ENCODE results near the gene MYO7B.

The MYO7B gene

DNA sequence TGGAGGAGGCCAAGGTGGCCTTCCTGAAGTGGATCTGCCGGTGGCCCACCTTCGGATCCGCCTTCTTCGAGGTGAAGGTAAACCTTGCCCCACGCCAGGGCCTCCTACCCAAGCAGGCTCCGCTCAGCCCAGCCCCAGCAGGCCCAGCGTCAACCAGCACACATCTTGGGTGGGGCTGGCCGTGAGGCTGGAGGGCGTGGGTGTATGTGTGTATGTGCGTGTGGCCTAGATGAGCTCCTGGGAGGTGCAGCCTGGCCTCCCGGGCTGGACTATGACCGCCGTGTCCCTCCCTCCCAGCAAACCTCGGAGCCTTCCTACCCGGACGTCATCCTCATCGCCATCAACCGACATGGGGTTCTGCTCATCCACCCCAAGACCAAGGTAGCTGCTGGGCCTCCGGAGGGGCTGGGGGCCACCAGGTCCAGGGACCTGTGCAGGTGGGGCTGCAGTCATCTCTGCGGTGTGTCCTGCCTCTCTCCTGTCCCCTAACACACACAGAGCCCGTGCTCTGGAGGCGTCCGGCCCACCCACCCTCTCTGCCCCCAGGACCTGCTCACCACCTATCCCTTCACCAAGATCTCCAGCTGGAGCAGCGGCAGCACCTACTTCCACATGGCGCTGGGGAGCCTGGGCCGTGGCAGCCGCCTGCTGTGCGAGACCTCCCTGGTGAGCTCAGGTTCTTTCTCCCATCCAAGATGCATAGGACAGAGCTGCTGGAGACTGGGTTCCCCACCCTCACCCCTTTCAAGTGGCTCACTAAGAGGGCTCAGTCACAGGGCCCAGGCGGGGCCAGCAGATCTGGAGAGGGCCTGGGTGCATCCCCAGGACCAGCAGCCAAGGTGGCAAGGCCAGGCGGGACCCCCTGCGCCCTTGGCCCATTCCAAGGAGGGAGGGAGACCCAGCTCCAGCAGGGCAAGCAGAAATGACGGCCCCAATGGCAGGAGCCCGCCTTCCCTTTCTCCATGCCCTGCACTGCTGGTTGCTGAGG, 101.1 kb downstream of the MYO7B start:
- DNase-seq (ENCODE audit: low read depth in 2 of 2) = no peak

DNA sequence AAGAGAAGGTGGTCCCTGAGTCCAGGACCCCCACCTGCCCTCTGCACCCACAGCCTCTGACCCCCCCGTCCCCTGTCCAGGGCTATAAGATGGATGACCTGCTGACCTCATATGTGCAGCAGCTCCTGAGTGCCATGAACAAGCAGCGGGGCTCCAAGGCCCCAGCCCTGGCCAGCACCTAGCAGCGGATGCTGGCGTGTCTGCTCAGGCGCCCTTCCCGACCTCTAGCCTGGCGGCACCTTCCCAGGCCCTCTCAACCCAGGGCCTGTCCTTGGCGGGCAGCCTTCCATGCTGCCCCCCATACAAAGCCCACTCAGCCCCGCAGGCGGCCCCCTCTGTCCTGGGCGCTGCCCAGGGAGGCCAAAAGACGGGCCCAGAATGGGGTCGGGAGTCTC, 101.8 kb downstream of the MYO7B start:
- no peak for DNase-seq (ENCODE audit: low read depth in 2 of 2)

DNA sequence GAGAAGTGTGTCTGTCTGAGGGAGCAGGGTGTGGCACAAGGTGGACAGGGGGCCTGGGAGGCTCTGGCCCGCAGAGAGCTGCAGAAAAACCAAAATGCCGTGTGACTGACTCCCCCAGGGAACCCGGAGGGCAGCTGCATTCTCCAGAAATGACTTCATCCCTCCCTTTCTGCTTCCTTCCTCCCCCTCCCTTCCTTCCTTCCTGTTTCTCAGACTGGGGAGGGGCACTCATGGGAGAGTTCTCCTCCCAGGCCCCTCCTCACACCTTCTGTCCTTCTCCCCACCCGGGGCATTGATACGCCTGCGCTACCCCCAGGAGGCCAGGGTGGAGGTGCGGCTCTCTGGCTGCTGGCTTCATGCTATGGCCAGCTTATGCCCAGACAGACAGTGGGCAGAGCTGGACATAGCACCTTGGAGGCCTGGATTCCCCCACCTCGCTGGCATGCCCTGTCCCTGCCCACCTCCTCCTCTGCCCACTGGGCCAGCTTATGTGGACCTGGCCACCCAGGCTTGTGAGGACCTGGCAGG, 102.3 kb downstream of the MYO7B start:
- no peak for DNase-seq (ENCODE audit: low read depth in 2 of 2)

DNA sequence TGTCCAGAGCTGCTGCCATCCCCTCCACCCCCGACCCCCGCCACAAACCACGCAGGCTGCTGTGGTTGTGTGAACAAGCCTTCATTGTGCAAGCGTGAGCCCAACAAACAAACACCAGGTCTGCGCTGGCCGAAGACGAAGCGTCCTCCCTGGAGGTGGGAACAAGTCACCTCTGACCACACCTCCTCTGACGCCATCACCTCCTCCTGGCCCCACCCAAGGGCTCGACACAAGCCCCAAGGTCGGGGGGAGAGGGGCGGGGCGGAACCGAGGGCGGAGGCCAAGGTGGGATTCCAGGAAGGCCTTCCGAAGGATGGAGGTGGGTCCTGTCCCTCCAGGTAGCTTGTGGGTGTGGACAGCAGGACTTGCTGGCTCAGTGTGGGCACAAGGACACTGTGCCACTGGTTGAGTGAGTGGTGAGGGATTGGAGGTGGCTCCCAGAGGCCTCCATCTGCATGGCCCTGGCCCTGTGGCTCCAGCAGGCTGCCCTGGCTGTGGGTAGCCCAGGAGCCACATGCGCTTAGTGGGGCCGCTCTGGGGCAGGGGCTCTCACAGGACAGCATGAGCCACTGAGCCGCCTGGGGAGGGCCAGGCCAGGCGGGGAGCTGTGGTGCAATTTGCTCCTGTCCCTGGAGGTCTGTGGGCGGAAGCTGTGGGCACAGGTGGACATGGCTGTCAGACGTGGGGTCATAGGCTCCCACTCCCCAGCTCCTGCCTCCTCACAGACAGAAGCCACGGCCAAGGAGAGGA, 103.1 kb downstream of the MYO7B start:
- DNase-seq (ENCODE audit: low read depth in 2 of 2) = no peak

DNA sequence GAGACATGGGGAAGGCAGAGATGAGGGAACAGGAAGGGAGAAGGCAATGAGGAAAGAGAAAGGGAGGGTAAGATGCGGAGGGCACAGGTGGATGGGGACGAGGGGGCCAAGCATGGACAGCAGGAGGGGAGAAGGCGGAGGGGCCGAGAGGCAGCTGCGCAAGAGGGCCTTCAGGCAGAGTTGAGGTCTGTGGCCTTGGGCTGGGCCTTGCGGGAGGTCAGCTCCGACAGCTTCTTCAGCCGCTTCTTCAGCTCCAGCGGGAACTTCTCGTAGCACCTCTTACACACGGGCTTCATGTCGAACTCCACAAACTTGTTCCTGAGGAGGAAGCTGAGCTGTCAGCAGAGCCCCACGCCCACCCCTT, 103.6 kb downstream of the MYO7B start:
- DNase-seq (ENCODE audit: low read depth in 2 of 2) = no peak

DNA sequence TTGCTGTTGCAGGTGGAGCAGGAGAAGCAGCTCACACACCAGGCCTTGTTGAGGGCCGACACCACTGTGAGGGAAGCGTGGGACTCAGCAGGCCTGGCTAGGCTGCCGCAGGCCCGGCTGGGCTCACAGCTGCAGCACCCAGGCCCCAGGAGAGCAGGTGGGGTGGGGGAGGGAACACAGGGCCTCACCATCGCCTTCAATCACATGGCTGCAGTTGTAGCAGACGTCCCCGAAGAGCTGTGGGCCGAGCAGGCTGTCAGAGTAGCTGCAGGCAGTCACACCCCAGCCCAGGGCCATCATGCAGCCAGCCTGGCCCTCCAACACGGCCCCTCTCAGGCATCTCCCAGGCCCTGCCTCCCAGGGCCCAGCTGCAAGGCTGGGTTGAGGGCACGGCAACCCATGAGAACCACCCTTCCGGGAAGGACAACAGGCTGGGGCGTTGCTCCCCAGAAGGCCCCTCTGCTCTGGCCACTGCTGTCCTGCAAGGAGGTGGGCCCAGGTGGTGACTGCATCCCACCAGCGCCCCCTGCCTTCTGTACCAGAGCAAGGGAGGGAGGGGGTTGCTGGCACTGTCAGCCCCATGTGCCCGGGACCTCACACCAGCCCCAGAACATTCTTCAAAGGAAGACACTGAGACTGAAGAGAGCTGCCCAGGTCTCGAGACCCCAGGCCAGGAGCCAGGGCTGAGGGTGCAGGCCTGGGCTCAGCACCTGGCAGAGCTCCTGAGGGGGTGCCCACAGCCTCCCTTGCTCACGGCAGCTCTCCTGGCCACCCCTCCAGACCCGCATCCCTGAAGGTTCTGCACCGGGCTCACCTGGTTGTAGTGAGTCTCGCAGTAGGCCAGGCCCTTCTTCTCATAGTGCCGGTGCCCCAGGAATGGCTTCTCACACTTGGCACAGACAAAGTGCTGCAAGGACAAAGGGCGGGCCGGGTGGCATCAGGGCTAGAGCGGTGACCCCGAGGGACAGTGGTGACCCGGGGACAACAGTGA, 104.9 kb downstream of the MYO7B start:
- DNase-seq (ENCODE audit: low read depth in 2 of 2) = no peak

DNA sequence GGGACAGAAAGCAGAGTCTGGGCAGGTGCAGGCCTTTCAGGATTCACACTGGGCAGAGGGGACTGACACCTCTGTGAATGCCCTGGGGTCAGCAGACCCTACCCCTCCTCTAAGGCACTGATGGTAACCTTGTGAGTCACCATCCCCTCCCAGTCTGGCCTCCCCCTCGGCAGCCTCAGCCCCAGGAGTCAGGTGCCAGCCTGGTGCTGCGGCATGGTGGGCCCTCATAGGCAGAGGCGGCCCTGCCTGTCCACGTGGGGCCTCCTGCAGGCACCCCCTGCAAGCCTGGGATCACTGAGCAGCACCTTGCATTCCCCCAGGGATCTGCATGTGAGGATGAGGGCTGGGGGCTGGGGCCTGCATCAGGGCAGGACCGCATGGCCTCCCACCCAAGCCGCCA, 105.7 kb downstream of the MYO7B start:
- no peak for DNase-seq (ENCODE audit: low read depth in 2 of 2)

DNA sequence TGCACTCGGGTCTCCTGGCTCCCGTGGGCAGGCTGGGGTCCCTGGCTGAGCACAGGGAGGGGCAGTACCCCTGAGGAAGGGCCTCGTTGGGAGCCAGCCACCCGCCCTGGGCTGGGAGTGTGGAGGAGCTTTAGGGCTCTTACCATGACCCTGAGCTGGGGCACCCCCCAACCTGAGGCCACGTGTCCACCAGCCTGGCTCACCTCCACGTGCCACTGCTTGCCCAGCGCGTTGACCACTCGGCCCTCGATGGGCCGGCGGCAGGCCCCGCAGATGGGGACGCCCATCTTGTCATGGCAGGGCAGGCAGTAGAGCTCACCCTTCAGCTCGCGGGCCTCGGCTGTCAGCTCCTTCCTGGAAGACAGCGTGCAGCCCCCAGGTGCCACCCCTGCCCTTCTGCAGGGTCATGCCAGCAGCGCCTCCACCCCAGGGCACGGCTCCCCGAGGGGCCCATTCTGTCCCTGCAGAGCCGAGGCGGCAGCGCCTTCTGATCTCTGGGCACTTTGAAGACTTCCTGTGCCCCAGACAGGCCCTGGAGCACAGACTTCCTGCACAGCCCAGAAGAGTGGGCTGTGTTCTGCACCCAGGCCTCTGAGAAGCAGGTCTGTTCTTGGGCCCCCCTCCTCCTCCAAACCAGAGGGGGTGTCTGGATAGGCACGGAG, 106.5 kb downstream of the MYO7B start:
- peak in 1 of 2 donors; percentile 11 for DNase-seq (ENCODE audit: low read depth in 2 of 2)

DNA sequence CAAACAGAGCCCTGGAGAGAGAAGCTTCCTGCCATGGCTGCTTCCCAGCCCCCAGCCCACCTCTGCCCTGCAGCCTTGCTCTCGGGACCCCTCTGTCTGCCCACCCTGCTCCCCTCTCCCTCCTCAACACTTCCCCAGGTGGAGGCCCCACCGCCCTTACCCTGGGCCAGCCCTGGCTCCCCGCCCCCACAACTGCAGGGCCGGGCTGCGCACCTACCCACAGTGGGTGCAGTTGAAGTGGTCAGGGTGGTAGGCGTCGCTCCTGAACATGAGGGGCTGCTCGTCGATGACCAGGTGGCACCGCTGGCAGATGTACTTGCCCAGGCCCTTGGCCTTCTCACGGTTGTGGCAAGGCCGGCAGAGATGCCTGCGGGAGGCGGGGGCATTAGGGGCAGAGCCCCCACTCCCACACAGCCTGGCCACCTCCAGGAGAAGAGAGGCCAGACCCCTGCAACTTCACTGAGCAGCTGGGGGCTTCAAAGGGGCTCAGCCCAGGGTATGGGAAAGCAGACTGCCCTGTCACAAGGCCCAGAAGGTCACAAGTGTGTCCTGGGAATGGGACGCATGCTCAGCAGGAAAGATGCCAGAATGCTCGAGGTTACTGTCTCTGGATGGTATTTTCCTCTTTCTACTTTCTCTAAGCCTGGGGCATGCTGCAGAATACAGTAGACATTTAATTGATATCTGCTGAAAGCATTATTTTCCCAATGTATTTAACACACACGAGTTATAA, 107.4 kb downstream of the MYO7B start:
- no peak for DNase-seq (ENCODE audit: low read depth in 2 of 2)

DNA sequence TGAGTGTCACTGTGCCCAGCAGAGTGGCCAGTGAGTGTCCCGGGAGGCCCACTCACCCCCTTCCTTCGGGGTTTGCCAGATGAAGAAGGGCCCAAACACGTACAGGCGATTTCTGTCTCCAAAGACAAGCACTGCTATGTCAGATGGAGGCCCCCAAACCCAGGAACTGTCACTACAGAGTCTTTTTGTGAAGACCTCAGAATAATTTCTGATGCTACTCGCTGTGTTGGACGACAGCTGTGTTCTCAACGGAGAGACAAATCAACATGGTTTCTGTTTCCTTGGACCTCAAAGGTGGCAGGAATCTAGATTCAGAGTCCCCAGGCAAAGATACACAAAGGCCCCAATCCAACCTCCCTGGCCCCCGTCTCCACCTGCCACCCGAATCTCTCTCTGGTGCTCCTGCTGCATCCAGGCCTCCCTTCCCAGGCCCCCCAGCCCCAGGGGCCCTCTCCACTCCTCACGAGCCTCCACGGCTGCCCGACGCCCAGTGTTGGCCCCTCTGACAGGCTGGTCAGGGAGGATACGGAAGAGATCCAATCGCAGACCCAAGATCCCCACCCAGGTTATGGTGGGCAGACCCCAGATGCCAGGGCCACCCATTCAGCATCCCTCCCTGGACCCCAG, 108.1 kb downstream of the MYO7B start:
- DNase-seq (ENCODE audit: low read depth in 2 of 2) = no peak

DNA sequence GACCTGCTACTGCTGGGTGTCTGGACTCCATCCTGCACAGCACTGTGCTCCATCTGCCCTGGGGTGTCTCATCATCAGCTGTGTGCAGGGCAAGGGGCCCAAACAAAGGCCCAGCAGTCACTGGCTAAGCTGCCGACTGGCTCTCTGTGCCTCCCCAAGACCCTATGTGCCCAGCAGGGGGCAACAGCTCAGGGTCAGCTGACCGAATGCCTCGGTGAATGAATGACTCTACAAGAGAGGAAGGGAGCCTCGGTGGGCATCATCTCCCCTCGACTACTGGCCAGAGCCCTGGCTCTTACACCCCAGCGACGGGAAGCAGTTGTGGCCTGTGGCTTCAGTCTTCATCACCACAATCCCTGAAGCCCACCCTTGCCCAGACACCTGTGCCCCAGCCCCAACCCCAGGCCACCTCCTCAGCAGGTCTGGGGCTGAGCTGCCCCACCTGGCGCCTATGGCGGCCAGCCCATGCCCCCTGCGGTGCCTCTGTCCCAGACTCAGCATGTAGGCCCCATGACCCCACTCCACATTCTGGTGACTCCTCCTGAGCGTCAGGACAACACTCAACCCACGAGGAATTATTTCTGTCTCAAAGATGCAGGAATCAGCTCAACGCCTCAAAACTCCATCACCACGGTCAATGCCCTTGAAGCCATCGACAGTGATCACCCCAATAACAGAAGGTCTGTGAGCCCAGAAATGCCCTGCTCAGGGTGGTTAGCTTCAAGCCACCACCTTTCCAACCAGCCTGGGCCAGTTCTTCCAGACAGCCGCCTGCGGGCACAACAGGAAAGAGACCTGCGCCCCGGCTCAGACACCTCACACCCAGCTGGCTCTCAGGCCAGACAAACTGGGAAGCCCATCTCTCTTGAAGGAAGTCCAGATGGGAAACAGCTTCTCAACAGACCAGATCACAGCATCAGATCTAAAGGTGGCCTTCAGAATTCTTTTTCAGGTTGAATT, 108.9 kb downstream of the MYO7B start:
- DNase-seq (ENCODE audit: low read depth in 2 of 2) = no peak

DNA sequence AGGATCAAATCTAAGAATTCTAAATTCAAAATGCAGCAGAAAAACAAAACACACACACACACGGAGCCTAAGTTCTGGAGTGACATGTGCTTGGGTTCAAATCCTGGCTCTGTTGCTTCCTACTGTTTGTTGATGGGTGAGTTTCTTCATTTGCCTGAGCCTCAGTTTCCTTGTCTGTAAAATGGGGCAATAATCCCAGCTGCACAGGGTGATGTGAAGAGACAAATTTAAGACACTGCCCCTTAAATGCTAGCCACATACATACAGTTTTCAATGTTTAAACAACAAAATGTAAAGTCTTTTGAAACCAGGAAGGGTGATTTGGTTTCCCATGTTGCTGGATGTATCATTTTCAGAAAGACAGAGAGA, 109.5 kb downstream of the MYO7B start:
- DNase-seq (ENCODE audit: low read depth in 2 of 2) = no peak

DNA sequence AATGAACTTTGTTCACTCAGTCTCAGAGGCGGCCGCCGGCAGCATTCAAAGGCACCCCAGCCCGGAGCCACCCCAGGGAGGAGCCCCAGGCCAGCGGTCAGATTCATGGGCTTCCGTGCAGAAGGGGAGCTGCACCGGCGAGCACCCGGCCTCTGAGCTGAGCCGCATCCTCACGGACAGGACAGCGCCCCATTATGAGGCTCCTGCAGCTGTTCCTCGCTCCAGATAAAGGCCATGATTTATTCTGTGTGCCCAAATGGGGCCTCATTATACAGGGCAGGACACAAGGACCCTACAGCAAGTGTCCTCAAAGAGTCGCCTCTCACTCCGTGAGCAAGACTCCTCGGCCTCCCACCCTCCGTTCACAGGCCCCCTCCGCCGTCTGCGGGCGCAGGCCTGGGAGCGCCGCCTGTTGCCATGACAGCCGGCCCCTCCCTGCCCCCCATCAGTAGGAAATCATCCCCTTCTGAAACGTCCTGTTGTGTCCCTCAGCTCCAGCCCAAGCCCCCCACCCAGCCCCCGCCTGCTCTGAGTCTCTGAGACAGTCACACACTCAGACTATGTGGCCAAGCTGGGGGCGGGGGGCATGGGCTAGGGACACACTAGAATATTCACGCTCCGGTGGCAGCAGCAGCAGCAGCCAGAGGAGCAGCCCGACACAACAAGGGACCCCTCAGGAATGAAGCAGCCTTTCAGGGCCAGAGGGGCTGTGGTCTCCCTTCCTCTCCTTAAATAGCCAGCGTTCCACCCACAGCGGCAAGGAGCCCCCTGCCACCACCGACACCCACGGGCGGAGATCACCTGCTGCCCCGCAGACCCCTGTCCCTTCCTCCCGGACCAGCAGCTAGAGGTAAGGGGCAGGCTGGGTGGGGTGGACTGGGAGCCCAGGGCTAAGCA, 110.2 kb downstream of the MYO7B start, which contains the start of gene GPR17:
Gene GPR17 (plus strand): TSS at position 759 of the 897 bp plus-strand sequence. CDS start 4,583 bp downstream, outside the sequence.
- no peak for DNase-seq (ENCODE audit: low read depth in 2 of 2)

DNA sequence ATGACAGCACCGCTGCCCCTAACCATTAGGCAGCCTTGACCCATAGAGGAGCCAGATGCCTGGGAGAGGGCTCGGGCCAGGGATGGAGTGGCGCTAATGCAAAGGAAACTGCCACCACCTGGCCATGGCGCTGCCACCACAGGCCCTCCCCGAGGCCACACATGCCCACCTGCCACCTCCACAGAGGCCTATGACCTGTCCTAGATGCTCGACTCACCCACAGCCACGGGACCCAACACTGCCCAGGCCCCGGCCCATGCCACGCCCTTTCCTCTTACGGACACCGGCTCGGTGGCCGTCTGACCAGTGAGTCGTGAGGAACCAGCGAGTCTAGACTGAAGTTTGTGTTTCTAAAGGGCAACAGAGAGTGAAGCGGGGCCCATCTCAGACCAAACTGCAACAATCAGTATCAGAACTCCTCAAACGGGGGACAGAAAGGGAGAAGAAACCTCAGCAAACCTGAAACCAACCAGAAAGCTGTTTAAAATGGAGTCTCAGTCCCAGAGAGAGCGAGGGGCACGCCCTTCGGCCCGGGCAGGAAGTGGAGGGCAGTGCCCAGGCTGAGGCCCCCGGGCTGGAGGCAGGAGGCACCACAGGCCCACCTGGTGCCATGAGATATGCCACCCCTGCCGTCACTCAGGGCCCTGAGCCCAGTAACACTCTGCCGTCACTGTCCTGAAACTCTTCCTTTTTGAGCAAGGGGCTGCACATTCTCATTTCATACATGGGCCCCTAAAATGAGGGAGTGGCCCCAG, 111.2 kb downstream of the MYO7B start:
- DNase-seq (ENCODE audit: low read depth in 2 of 2) = no peak

DNA sequence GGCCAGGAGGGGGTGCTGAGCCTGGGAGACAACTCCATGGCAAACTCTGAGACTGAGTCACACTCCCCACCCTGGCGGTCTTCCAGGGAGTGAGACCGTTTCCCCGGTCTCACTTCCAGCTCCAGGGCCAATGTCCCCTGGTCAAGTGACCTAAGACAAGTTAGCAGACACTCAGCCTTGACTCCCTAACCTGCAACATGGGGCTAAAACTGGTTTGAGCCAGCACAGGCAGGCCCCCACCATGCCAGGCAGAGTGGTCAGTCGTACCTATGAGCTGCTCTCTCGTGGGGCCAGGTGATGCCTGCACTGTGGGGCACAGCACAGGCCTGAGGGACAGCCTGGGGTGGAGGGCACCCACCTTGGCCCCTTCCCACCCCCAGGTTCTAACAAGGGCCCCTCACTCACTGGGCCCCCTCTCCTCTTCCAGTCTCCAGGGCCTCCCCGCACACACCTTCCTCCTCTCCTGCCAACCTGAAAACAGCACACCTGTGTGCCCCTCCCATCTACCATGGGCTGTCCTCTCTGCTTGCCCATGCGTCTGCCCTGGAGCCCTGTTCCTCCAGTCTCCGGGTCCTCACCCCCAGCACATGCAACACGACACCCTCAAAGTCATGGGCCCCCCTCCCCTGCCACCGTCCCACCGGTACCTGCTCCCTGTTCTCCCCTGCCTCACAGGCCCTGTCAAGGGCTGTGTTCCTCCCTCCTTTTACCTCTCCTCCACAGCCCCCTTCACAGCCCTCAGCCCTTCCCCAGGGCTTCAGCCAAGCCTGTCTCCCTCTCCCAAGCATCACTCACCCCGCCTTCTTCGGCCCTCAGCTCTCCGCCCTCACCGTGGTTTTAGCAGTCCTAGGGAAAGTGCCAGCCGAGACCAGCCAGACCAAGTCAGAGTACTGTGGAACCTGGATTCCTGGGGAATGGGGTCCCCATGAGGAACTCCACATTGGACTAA, 112.0 kb downstream of the MYO7B start:
- no peak for DNase-seq (ENCODE audit: low read depth in 2 of 2)

DNA sequence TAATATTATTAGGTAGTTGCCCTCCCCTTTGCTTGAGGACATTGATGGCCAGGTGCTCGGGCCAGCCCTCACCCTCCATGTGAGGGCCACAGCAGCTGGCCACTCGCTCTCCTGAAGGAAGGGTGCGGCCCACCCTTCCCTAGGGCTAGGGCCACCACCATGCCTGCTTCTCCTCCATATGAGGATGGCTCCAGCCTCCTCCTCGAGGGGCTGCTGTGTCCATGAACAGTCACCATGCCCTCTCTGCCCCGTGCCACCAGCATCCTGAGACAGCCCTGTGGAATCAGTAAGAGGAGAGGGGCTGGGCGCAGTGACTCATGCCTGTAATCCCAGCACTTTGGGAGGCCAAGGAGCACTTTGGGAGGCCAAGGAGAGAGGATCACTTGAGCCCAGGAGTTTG, 112.8 kb downstream of the MYO7B start:
- DNase-seq (ENCODE audit: low read depth in 2 of 2) = no peak

Data from activated CD8-positive, alpha-beta memory T cell treated with anti-CD3 and anti-CD28 coated beads for 4 hours (primary cell).